GM12878 (cell line): Measurements from ENCODE around the gene TTC29. TPM values are rescaled to one million over a fixed set of nuclear protein-coding genes. Genes with fewer than 3 reads are reported as not detected.

Experiments used
- ATAC-seq: fragments of 200-7000 bp; cut with Tn5 transposase; 3 replicates; pipeline ENCODE4 v1.9.1; 2020; ENCODE audit warnings: mild to moderate bottlenecking, moderate library complexity
- BruUV-seq: library from RNA; stranded (reverse); fragments of 400-500 nt; replicated peaks from 2 replicates; lab custom pipeline; 2021; lab: Mats Ljungman, UMichigan
- CTCF ChIA-PET: fragments of 300-600 bp; sonication (Branson Sonifier 250); formaldehyde crosslinking; extraction: SDS; loops from one replicate; lab custom pipeline; 2021; ENCODE audit warnings: inconsistent platforms; lab: Yijun Ruan, JAX
- POLR2A ChIA-PET: fragments of 350-600 bp; formaldehyde crosslinking; extraction: SDS; loops from one replicate; lab custom pipeline; 2021; ENCODE audit warnings: inconsistent platforms; lab: Charles Lee
- RAD21 ChIA-PET: fragments of 300-600 bp; sonication (Branson Sonifier 250); formaldehyde crosslinking; loops from one replicate; lab custom pipeline; 2023; ENCODE audit warnings: antibody characterized with exemption; ENCODE audit not compliant: unreplicated experiment; lab: Charles Lee
- SMC1A ChIA-PET: fragments of 300-600 bp; sonication (Branson Sonifier 250); formaldehyde crosslinking; loops from one replicate; lab custom pipeline; 2023; ENCODE audit not compliant: unreplicated experiment, uncharacterized antibody; lab: Charles Lee
- DNase-seq: peaks from one replicate; pipeline ENCODE4 v3.0.0-alpha.2; 2011; ENCODE audit warnings: low read depth, low spot score
- FAIRE-seq: peaks from 3 replicates; lab custom pipeline; 2011; peaks lifted over from hg19 to GRCh38; lab: Jason Lieb, UNC
- H2AFZ ChIP-seq: 2 replicates; pipeline ENCODE4 v1.6.0; 2011; ENCODE audit warnings: low read depth, low read length, control low read depth; ENCODE audit not compliant: control insufficient read depth
- H3K27ac ChIP-seq: 2 replicates; pipeline ENCODE4 v1.5.1; 2011; ENCODE audit warnings: control low read depth; ENCODE audit not compliant: control insufficient read depth, insufficient read depth
- H3K27me3 ChIP-seq, 2 experiments: replicated peaks in 1 of 2; 2 replicates each; pipeline versions ENCODE4 v1.6.0 to v1.6.1; 2011; ENCODE audit warnings: low read length in 1 of 2; ENCODE audit not compliant: control insufficient read depth in 2 of 2, insufficient read depth in 2 of 2
- H3K36me3 ChIP-seq, 2 experiments: 2 replicates each; pipeline ENCODE4 v1.5.1; 2011; ENCODE audit warnings: low read length in 1 of 2; ENCODE audit not compliant: control insufficient read depth in 2 of 2, insufficient read depth in 2 of 2
- H3K4me1 ChIP-seq: 2 replicates; pipeline ENCODE4 v1.6.1; 2011; ENCODE audit warnings: mild to moderate bottlenecking, low read length, moderate library complexity, mixed read lengths; ENCODE audit not compliant: control insufficient read depth, insufficient read depth
- H3K4me2 ChIP-seq: 2 replicates; pipeline ENCODE4 v1.6.0; 2011; ENCODE audit warnings: control low read depth; ENCODE audit not compliant: control insufficient read depth, insufficient read depth
- H3K4me3 ChIP-seq: fragments of 200-600 bp; sonication (generic); 2 replicates; pipeline ENCODE4 v1.5.1; 2016
- H3K79me2 ChIP-seq: 2 replicates; pipeline ENCODE4 v1.6.0; 2011; ENCODE audit warnings: low read length; ENCODE audit not compliant: control insufficient read depth, insufficient read depth
- H3K9ac ChIP-seq: 2 replicates; pipeline ENCODE4 v1.8.0; 2011; ENCODE audit warnings: low read length, control low read depth, mixed read lengths; ENCODE audit not compliant: control insufficient read depth, insufficient read depth
- H3K9me3 ChIP-seq: replicated peaks from 3 replicates; pipeline ENCODE4 v1.5.1; 2011; ENCODE audit warnings: mild to moderate bottlenecking, low read length; ENCODE audit not compliant: control insufficient read depth, insufficient read depth
- H4K20me1 ChIP-seq: 2 replicates; pipeline ENCODE4 v1.6.0; 2011; ENCODE audit not compliant: control insufficient read depth, insufficient read depth
- ASH2L ChIP-seq: fragments of 300-600, 200-600 bp; sonication (generic); IDR thresholded peaks from 2 replicates; pipeline ENCODE4 v1.6.1; 2017; ENCODE audit warnings: low read depth, mild to moderate bottlenecking, borderline replicate concordance
- ATF7 ChIP-seq: fragments of 450-650 bp; IDR thresholded peaks from 2 replicates; pipeline ENCODE4 v1.6.1; 2016; ENCODE audit warnings: low read depth, mild to moderate bottlenecking
- BRCA1 ChIP-seq: IDR thresholded peaks from 2 replicates; pipeline ENCODE4 v1.6.1; 2011; ENCODE audit warnings: low read depth, low read length, improper control_type of control experiment
- ESRRA ChIP-seq: IDR thresholded peaks from 2 replicates; pipeline ENCODE4 v1.6.1; 2012; ENCODE audit warnings: mild to moderate bottlenecking, low read length, improper control_type of control experiment
- EZH2 ChIP-seq: IDR thresholded peaks from 2 replicates; pipeline ENCODE4 v1.6.1; 2012; ENCODE audit warnings: low read depth, mild to moderate bottlenecking, control low read depth, inconsistent platforms, low read length, borderline replicate concordance; ENCODE audit not compliant: control insufficient read depth
- IKZF2 ChIP-seq, 2 experiments: fragments of 450-650 bp; IDR thresholded peaks; 2 replicates each; pipeline ENCODE4 v1.6.1; 2017; ENCODE audit warnings: mild to moderate bottlenecking in 2 of 2, moderate library complexity in 2 of 2
- JUNB ChIP-seq: IDR thresholded peaks from 2 replicates; pipeline ENCODE4 v1.6.1; 2016; ENCODE audit warnings: antibody characterized with exemption, mild to moderate bottlenecking
- KAT2A ChIP-seq: conservative IDR thresholded peaks from 2 replicates; pipeline ENCODE4 v1.6.1; 2011; ENCODE audit warnings: low read depth, low read length; ENCODE audit not compliant: control insufficient read depth
- MYB ChIP-seq: fragments of 150-350 bp; IDR thresholded peaks from 2 replicates; pipeline ENCODE4 v1.6.1; 2014; ENCODE audit warnings: mild to moderate bottlenecking, low read depth, low read length, borderline replicate concordance
- NFYB ChIP-seq: IDR thresholded peaks from 2 replicates; pipeline ENCODE4 v1.6.1; 2011; ENCODE audit warnings: low read depth, mild to moderate bottlenecking, low read length, improper control_type of control experiment, moderate library complexity; ENCODE audit not compliant: insufficient read depth
- NR2C1 ChIP-seq: fragments of 450-650 bp; IDR thresholded peaks from 2 replicates; pipeline ENCODE4 v1.6.1; 2017; ENCODE audit warnings: antibody characterized with exemption, mild to moderate bottlenecking, moderate library complexity
- PAX5 ChIP-seq: IDR thresholded peaks from 2 replicates; pipeline ENCODE4 v1.6.1; 2011; ENCODE audit warnings: low read depth, low read length, borderline replicate concordance
- SIN3A ChIP-seq: IDR thresholded peaks from 2 replicates; pipeline ENCODE4 v1.6.1; 2012; ENCODE audit warnings: low read depth, low read length, improper control_type of control experiment
- SREBF2 ChIP-seq: IDR thresholded peaks from 2 replicates; pipeline ENCODE4 v1.6.1; 2012; ENCODE audit warnings: mild to moderate bottlenecking, low read length
- TCF12 ChIP-seq: IDR thresholded peaks from 2 replicates; pipeline ENCODE4 v1.6.1; 2011; ENCODE audit warnings: low read depth, mild to moderate bottlenecking, low read length
- YBX1 ChIP-seq: fragments of 450-650 bp; IDR thresholded peaks from 2 replicates; pipeline ENCODE4 v1.6.1; 2016; ENCODE audit warnings: antibody characterized with exemption
- ZNF384 ChIP-seq: IDR thresholded peaks from 2 replicates; pipeline ENCODE4 v1.6.1; 2012; ENCODE audit warnings: low read depth, mild to moderate bottlenecking, low read length, improper control_type of control experiment, borderline replicate concordance
- in situ Hi-C: fragments of 300-500 bp; cut with MboI; formaldehyde crosslinking; loops from 9 replicates; pipeline ENCODE4 v1.14.3; 2018; ENCODE audit warnings: mixed read lengths
- intact Hi-C: fragments of 100-400 bp; cut with micrococcal nuclease; formaldehyde crosslinking; loops from one replicate; pipeline ENCODE4 v1.14.2; 2022; ENCODE audit not compliant: unreplicated experiment
- polyA plus RNA-seq, 11 experiments: library from polyadenylated mRNA; depleted of rRNA in 4 of 11; unstranded in 6 of 11; stranded (reverse) in 5 of 11; fragments of >200 nt; fragmentation: Nextera tagmentation in 4 of 11; fragmentation: Illumina TruSeq in 1 of 11; extraction: Ambion mirVana in 4 of 11; extraction: Trizol in 1 of 11; gene quantifications; 1 replicate in 1 of 11; 2 replicates in 10 of 11; pipeline versions ENCODE4 v1.2.1 to v1.2.3, GENCODE V29; 2011 to 2016; ENCODE audit warnings: inconsistent platforms in 2 of 11, missing spikeins in 2 of 11, low read depth in 1 of 11
- total RNA-seq, 4 experiments: library from RNA; depleted of rRNA in 3 of 4; stranded (reverse); fragments of >200 nt in 3 of 4; fragmentation: Illumina TruSeq in 1 of 4; extraction: Trizol in 1 of 4; gene quantifications; 2 replicates each; pipeline versions ENCODE4 v1.2.1 to v1.2.3, GENCODE V29; 2013 to 2021
- TF ChIP-seq, protein P1 (sequence below): IDR thresholded peaks from 2 replicates; pipeline ENCODE4 v1.6.1; 2011; ENCODE audit warnings: mild to moderate bottlenecking, low read depth, low read length, moderate library complexity; ENCODE audit not compliant: insufficient replicate concordance
- TF ChIP-seq, protein P2 (sequence below): IDR thresholded peaks from 2 replicates; pipeline ENCODE4 v1.6.1; 2012; ENCODE audit warnings: low read depth, low read length, improper control_type of control experiment
- TF ChIP-seq, protein P3 (sequence below): fragments of 450-650 bp; IDR thresholded peaks from 2 replicates; pipeline ENCODE4 v1.6.1; 2016; ENCODE audit warnings: mild to moderate bottlenecking, moderate library complexity, borderline replicate concordance

TTC29 gene
- total and polyA plus RNA-seq, 10 of the 15 experiments (the other 5 are each of a cell fraction or from before 2014, with no cell fraction given): not detected

DNA sequence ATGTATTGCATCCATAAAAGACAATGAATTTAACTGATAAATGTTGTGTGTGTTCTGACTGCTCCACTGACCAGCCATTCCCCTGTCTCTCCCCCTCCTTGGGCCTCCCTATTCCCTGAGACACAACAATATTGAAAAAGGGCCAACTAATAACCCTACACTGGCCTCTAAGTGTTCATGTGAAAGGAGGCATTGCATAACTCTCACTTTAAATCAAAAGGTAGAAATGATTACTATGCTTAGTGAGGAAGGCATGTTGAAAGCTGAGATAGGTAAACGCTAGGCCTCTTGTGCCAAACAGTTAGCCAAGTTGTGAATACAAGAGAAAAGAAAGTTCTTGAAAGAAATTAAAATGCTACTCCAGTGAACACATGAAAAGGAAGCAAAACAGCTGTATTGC, 154.2 kb downstream of the TTC29 start (continued):
- TF ChIP-seq TCF12 (no peak), BRCA1 (no peak), YBX1 (no peak), KAT2A (no peak)
- TF ChIP-seq, all 136 proteins: peak for 0

DNA sequence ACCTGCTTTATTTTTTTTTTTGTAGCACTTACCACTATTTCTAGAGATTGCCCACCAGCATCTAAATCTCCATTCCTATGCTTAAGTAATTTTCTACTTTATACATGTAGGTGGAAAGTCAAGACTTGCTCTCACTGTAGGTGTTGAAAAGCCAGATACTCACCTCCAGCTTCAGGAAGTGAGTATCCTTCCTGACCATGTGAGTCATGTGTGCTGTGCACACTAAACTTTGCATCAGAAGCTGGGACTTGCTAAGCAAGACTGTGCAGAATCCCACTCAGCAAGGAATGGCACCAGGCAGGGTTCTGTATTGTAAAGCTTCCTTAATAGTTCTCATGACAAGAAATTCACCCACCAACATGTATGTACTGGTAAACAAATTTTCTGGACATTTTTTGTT, 155.1 kb downstream of the TTC29 start:
- no TSS peak for BruUV-seq
- no peaks in the 10 kb centered on the region for H4K20me1 ChIP-seq
- ChIA-PET SMC1A (no interaction called here), CTCF (interaction anchor here (0.7 kb wide), 1 partner anchor 244 kb away, joined by 4 read pairs; no protein-coding TSS in a partner anchor), RAD21 (no interaction called here), POLR2A (no interaction called here)
- intact Hi-C loops: no loop called here
- H2AFZ ChIP-seq: no peak overlapping the region
- H3K27ac ChIP-seq: no peak overlapping the region
- no peaks in the 10 kb centered on the region for H3K9me3 ChIP-seq
- TF ChIP-seq, protein P1, sequence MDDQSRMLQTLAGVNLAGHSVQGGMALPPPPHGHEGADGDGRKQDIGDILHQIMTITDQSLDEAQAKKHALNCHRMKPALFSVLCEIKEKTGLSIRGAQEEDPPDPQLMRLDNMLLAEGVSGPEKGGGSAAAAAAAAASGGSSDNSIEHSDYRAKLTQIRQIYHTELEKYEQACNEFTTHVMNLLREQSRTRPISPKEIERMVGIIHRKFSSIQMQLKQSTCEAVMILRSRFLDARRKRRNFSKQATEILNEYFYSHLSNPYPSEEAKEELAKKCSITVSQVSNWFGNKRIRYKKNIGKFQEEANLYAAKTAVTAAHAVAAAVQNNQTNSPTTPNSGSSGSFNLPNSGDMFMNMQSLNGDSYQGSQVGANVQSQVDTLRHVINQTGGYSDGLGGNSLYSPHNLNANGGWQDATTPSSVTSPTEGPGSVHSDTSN: no peak
- TF ChIP-seq PAX5 (no peak), JUNB (no peak), BRCA1 (no peak), ZNF384 (no peak), IKZF2 (IDR thresholded peaks at IDR 0.05) (no peak), SREBF2 (no peak), NR2C1 (no peak), ATF7 (no peak), ESRRA (no peak), SIN3A (no peak), EZH2 (no peak), NFYB (no peak), ASH2L (no peak), MYB (no peak)
- TF ChIP-seq, protein P2, sequence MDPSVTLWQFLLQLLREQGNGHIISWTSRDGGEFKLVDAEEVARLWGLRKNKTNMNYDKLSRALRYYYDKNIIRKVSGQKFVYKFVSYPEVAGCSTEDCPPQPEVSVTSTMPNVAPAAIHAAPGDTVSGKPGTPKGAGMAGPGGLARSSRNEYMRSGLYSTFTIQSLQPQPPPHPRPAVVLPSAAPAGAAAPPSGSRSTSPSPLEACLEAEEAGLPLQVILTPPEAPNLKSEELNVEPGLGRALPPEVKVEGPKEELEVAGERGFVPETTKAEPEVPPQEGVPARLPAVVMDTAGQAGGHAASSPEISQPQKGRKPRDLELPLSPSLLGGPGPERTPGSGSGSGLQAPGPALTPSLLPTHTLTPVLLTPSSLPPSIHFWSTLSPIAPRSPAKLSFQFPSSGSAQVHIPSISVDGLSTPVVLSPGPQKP: no peak
- TF ChIP-seq, protein P3, sequence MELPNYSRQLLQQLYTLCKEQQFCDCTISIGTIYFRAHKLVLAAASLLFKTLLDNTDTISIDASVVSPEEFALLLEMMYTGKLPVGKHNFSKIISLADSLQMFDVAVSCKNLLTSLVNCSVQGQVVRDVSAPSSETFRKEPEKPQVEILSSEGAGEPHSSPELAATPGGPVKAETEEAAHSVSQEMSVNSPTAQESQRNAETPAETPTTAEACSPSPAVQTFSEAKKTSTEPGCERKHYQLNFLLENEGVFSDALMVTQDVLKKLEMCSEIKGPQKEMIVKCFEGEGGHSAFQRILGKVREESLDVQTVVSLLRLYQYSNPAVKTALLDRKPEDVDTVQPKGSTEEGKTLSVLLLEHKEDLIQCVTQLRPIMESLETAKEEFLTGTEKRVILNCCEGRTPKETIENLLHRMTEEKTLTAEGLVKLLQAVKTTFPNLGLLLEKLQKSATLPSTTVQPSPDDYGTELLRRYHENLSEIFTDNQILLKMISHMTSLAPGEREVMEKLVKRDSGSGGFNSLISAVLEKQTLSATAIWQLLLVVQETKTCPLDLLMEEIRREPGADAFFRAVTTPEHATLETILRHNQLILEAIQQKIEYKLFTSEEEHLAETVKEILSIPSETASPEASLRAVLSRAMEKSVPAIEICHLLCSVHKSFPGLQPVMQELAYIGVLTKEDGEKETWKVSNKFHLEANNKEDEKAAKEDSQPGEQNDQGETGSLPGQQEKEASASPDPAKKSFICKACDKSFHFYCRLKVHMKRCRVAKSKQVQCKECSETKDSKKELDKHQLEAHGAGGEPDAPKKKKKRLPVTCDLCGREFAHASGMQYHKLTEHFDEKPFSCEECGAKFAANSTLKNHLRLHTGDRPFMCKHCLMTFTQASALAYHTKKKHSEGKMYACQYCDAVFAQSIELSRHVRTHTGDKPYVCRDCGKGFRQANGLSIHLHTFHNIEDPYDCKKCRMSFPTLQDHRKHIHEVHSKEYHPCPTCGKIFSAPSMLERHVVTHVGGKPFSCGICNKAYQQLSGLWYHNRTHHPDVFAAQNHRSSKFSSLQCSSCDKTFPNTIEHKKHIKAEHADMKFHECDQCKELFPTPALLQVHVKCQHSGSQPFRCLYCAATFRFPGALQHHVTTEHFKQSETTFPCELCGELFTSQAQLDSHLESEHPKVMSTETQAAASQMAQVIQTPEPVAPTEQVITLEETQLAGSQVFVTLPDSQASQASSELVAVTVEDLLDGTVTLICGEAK: no peak
- no peak overlapping the region for H3K9ac ChIP-seq
- no peak overlapping the region for H3K4me3 ChIP-seq
- no peak overlapping the region for H3K4me2 ChIP-seq
- ATAC-seq (no peak), DNase-seq (no peak), FAIRE-seq (no peak)
- no peaks in the 10 kb centered on the region; a peak in 1 of 4 replicates for H3K27me3 ChIP-seq
- no peaks in the 10 kb centered on the region for H3K4me1 ChIP-seq
- in situ Hi-C loops: no loop called here
- no peaks in the 10 kb centered on the region for H3K36me3 ChIP-seq
- no peaks in the 10 kb centered on the region for H3K79me2 ChIP-seq
